ENCODE data around the gene ZDHHC7. TPM values are rescaled to one million over a fixed set of nuclear protein-coding genes. Genes with fewer than 3 reads are reported as not detected.

ZDHHC7 gene
- total and polyA plus RNA-seq, 2 of the 8 experiments (the other 6 are each of a cell fraction or from before 2014, with no cell fraction given): 40.5 to 56.3 TPM

DNA sequence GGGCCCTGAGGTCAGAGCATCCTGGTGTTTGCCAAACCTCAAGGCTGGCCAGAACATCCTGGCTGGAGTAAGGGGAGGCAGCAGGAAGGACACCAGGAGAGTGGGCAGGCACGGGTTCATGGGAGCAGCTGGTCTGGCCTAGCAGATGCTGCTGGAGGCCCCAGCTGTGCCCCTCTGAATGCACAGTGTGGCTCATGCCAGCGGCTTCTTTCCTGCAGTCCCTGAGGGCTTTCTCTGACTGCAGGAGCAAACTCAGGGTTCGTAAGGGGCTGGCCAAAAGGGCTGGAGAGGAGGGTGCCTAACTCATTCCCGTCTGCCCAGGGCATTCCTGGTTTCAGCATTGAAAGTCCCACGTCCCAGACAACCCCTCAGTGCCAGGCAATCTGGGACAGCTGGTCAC lies 78.7 kb downstream of the ZDHHC7 start (continued):
- TF ChIP-seq EP300 (IDR thresholded peaks at IDR 0.05; ENCODE audit: borderline replicate concordance in 1 of 2, low read depth in 2 of 2, low read length in 2 of 2) (no peak), RNF2 (IDR thresholded peaks at IDR 0.05; ENCODE audit: borderline replicate concordance, low read depth, low read length, missing control alignments, poor library complexity, severe bottlenecking) (no peak), CHD1 (IDR thresholded peaks at IDR 0.05; ENCODE audit: low read depth, low read length) (no peak), SAP30 (IDR thresholded peaks at IDR 0.05; ENCODE audit: insufficient read depth, insufficient replicate concordance, low read length) (no peak), POLR2AphosphoS5 (IDR thresholded peaks at IDR 0.05; ENCODE audit: low read depth, low read length) (no peak)

Data from H1 (cell line).